Upper lobe of left lung (tissue), 4 donors: ENCODE results near the gene ANKRD11.

Source experiments
- EP300 ChIP-seq, 4 donors: sonication (generic); formaldehyde crosslinking; IDR thresholded peaks; one replicate each; pipeline ENCODE4 v1.5.1; 2017; ENCODE audit warnings: antibody characterized with exemption in 4 of 4, control low read depth in 2 of 4
- POLR2A ChIP-seq, 4 donors: fragments of 450-650 bp; IDR thresholded peaks; one replicate each; pipeline ENCODE4 v1.5.1; 2016 to 2017; ENCODE audit warnings: antibody characterized with exemption in 4 of 4, mild to moderate bottlenecking in 2 of 4
- TF ChIP-seq, protein P1 (sequence below), 6 experiments: fragments of 450-650 bp in 4 of 6; fragments of 200-600 bp in 2 of 6; sonication (generic) in 2 of 6; IDR thresholded peaks; one replicate each; pipeline ENCODE4 v1.5.1; 2016 to 2019; ENCODE audit warnings: antibody characterized with exemption in 6 of 6

GRCh38 chr16:89472711-89473075 lies 17.7 kb downstream of the ANKRD11 start:
- TF ChIP-seq, protein P1, sequence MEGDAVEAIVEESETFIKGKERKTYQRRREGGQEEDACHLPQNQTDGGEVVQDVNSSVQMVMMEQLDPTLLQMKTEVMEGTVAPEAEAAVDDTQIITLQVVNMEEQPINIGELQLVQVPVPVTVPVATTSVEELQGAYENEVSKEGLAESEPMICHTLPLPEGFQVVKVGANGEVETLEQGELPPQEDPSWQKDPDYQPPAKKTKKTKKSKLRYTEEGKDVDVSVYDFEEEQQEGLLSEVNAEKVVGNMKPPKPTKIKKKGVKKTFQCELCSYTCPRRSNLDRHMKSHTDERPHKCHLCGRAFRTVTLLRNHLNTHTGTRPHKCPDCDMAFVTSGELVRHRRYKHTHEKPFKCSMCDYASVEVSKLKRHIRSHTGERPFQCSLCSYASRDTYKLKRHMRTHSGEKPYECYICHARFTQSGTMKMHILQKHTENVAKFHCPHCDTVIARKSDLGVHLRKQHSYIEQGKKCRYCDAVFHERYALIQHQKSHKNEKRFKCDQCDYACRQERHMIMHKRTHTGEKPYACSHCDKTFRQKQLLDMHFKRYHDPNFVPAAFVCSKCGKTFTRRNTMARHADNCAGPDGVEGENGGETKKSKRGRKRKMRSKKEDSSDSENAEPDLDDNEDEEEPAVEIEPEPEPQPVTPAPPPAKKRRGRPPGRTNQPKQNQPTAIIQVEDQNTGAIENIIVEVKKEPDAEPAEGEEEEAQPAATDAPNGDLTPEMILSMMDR (IDR thresholded peaks at IDR 0.05), result no peak
- TF ChIP-seq EP300 (IDR thresholded peaks at IDR 0.05), result no peak
- TF ChIP-seq POLR2A (IDR thresholded peaks at IDR 0.05), result no peak
